Fibroblast of villous mesenchyme (primary cell): ENCODE measurements around the gene OGFOD3. TPM values are rescaled to one million over a fixed set of nuclear protein-coding genes. Genes with fewer than 3 reads are reported as not detected.

ENCODE experiments used
- DNase-seq: peaks from one replicate; pipeline ENCODE4 v3.0.0-alpha.2; 2010; ENCODE audit warnings: low read depth
- H3K4me3 ChIP-seq: 2 replicates; pipeline ENCODE4 v1.5.1; 2011; ENCODE audit warnings: low read depth, mild to moderate bottlenecking, low read length
- CTCF ChIP-seq: IDR thresholded peaks from 2 replicates; pipeline ENCODE4 v1.5.1; 2012; ENCODE audit warnings: low read depth, mild to moderate bottlenecking, low read length; ENCODE audit not compliant: insufficient read depth
- total RNA-seq: library from RNA; depleted of rRNA; stranded (reverse); fragments of >200 nt; gene quantifications from 2 replicates; pipeline ENCODE4 v1.2.3, GENCODE V29; 2012

OGFOD3 gene
- total RNA-seq, 1 donor: 20.7 TPM

- H3K4me3 ChIP-seq: no peak overlapping the region
- no peak for TF ChIP-seq CTCF
- DNase-seq: no peak
Measured at GRCh38 chr17:82410014-82410716, 8.2 kb downstream of the OGFOD3 start.

GRCh38 chr17:82408938-82409318 lies 9.5 kb downstream of the OGFOD3 start:
- no peak for TF ChIP-seq CTCF
- H3K4me3 ChIP-seq: no peak overlapping the region
- DNase-seq: no peak

- TF ChIP-seq CTCF: no peak
- no peak for DNase-seq
- no peak overlapping the region for H3K4me3 ChIP-seq
Measured at GRCh38 chr17:82408288-82408937, 10.0 kb downstream of the OGFOD3 start.

GRCh38 chr17:82407255-82407654 lies 11.1 kb downstream of the OGFOD3 start:
- no peak for TF ChIP-seq CTCF
- no peak for DNase-seq
- no peak overlapping the region for H3K4me3 ChIP-seq

GRCh38 chr17:82406131-82406671 lies 12.2 kb downstream of the OGFOD3 start:
- no peak for DNase-seq
- TF ChIP-seq CTCF: no peak
- H3K4me3 ChIP-seq: no peak overlapping the region

GRCh38 chr17:82405051-82405450 lies 13.3 kb downstream of the OGFOD3 start:
- TF ChIP-seq CTCF: no peak

More at GRCh38 chr17:82405051-82405450, 13.3 kb downstream of the OGFOD3 start:
- DNase-seq: no peak
- H3K4me3 ChIP-seq: no peak overlapping the region
